HG02973 (cell line): ENCODE measurements around the gene CASKIN2.
"Not testable (repeated sequence)": the region's sequence is repeated elsewhere in the genome, so short reads cannot be mapped to it uniquely, and the experiment has no call there.

Source experiments
- ATAC-seq: cut with Tn5 transposase; IDR thresholded peaks from one replicate; pipeline ENCODE4 v1.9.1; 2021; ENCODE audit warnings: moderate library complexity; ENCODE audit not compliant: unreplicated experiment

The CASKIN2 gene

GRCh38 chr17:75475851-75476250 lies 39.5 kb downstream of the CASKIN2 start:
- ATAC-seq = no peak

- no peak for ATAC-seq
Measured at GRCh38 chr17:75475144-75475835, 40.0 kb downstream of the CASKIN2 start.

- no peak for ATAC-seq
Measured at GRCh38 chr17:75474736-75475135, 40.6 kb downstream of the CASKIN2 start.

GRCh38 chr17:75473246-75473645 lies 42.1 kb downstream of the CASKIN2 start:
- no peak for ATAC-seq

- no peak for ATAC-seq
Measured at GRCh38 chr17:75472119-75472518, 43.2 kb downstream of the CASKIN2 start.

GRCh38 chr17:75471207-75471606 lies 44.1 kb downstream of the CASKIN2 start:
- no peak for ATAC-seq

GRCh38 chr17:75468779-75469373 lies 46.5 kb downstream of the CASKIN2 start:
- no peak for ATAC-seq

- no peak for ATAC-seq
Measured at GRCh38 chr17:75468291-75468754, 47.0 kb downstream of the CASKIN2 start.

- ATAC-seq = no peak
Measured at GRCh38 chr17:75465039-75465438, 50.3 kb downstream of the CASKIN2 start.

GRCh38 chr17:75463603-75464002 lies 51.7 kb downstream of the CASKIN2 start:
- no peak for ATAC-seq

GRCh38 chr17:75460295-75460694 lies 55.0 kb downstream of the CASKIN2 start:
- ATAC-seq = no peak

- ATAC-seq = no peak
Measured at GRCh38 chr17:75459590-75460267, 55.6 kb downstream of the CASKIN2 start.

- ATAC-seq = no peak
Measured at GRCh38 chr17:75459246-75459589, 56.1 kb downstream of the CASKIN2 start.

- ATAC-seq = no peak
Measured at GRCh38 chr17:75457047-75457654, 58.2 kb downstream of the CASKIN2 start.

GRCh38 chr17:75456417-75457046 lies 58.8 kb downstream of the CASKIN2 start, which contains the start of gene TMEM94:
Gene TMEM94 (plus strand): TSS chr17:75456635. CDS start chr17:75471906, 15,271 bp downstream.
- ATAC-seq = peak; percentile 88

GRCh38 chr17:75456039-75456416 lies 59.3 kb downstream of the CASKIN2 start:
- ATAC-seq = peak; percentile 5

GRCh38 chr17:75454672-75455071 lies 60.7 kb downstream of the CASKIN2 start:
- not testable (repeated sequence) for ATAC-seq

GRCh38 chr17:75454193-75454592 lies 61.1 kb downstream of the CASKIN2 start:
- no peak for ATAC-seq

- no peak for ATAC-seq
Measured at GRCh38 chr17:75450270-75450669, 65.1 kb downstream of the CASKIN2 start.
